HepG2 (cell line): ENCODE measurements around the gene CLASP1. TPM values are rescaled to one million over a fixed set of nuclear protein-coding genes. Genes with fewer than 3 reads are reported as not detected.

Experiments used
- FIP1L1 ChIP-seq: fragments of 200-400 bp; formaldehyde crosslinking; IDR thresholded peaks from 2 replicates; pipeline ENCODE4 v1.6.1; 2018; ENCODE audit warnings: low read depth, mild to moderate bottlenecking, low read length, moderate library complexity, borderline replicate concordance; ENCODE audit not compliant: insufficient read depth
- FOXA1 ChIP-seq, 2 experiments: fragments of 450-650 bp in 1 of 2; sonication (generic) in 1 of 2; formaldehyde crosslinking in 1 of 2; IDR thresholded peaks; 2 replicates each; pipeline versions ENCODE4 v1.4.0 to v1.6.1; 2016 to 2020; ENCODE audit warnings: missing genetic modification reagents in 1 of 2
- NR2C2 ChIP-seq: sonication (generic); formaldehyde crosslinking; IDR thresholded peaks from 2 replicates; pipeline ENCODE4 v1.4.0; 2020; ENCODE audit warnings: missing genetic modification reagents, mild to moderate bottlenecking, moderate library complexity, borderline replicate concordance
- NR2F6 ChIP-seq, 2 experiments: IDR thresholded peaks; 2 replicates each; pipeline ENCODE4 v1.6.1; 2016; ENCODE audit warnings: antibody characterized with exemption in 1 of 2, mild to moderate bottlenecking in 1 of 2
- SCMH1 ChIP-seq: sonication (generic); formaldehyde crosslinking; IDR thresholded peaks from 2 replicates; pipeline ENCODE4 v1.9.0; 2021; ENCODE audit warnings: missing genetic modification reagents, mild to moderate bottlenecking, borderline replicate concordance
- TCF7L2 ChIP-seq: IDR thresholded peaks from 2 replicates; pipeline ENCODE4 v1.6.1; 2011; ENCODE audit warnings: mild to moderate bottlenecking, low read depth, low read length, moderate library complexity
- ZBTB8A ChIP-seq: sonication (generic); formaldehyde crosslinking; IDR thresholded peaks from 2 replicates; pipeline ENCODE4 v1.4.0; 2020; ENCODE audit warnings: mild to moderate bottlenecking, low read depth, missing genetic modification reagents, borderline replicate concordance
- ZNF143 ChIP-seq: sonication (generic); formaldehyde crosslinking; IDR thresholded peaks from 2 replicates; pipeline ENCODE4 v1.4.0; 2020; ENCODE audit warnings: missing genetic modification reagents
- ZNF205 ChIP-seq: IDR thresholded peaks from 2 replicates; pipeline ENCODE4 v1.6.1; 2018; ENCODE audit warnings: missing biosample characterization, missing genetic modification reagents
- ZNF333 ChIP-seq: sonication (generic); formaldehyde crosslinking; IDR thresholded peaks from 2 replicates; pipeline ENCODE4 v1.4.0; 2020; ENCODE audit warnings: mild to moderate bottlenecking, missing genetic modification reagents, borderline replicate concordance
- ZNF33A ChIP-seq: sonication (generic); formaldehyde crosslinking; IDR thresholded peaks from 2 replicates; pipeline ENCODE4 v1.5.1; 2020; ENCODE audit warnings: missing genetic modification reagents, mild to moderate bottlenecking, moderate library complexity, borderline replicate concordance
- ZNF747 ChIP-seq: sonication (generic); formaldehyde crosslinking; IDR thresholded peaks from 2 replicates; pipeline ENCODE4 v1.8.1; 2023; ENCODE audit warnings: missing genetic modification reagents, mild to moderate bottlenecking, borderline replicate concordance
- ZNF749 ChIP-seq: sonication (generic); formaldehyde crosslinking; IDR thresholded peaks from 2 replicates; pipeline ENCODE4 v1.8.0; 2022; ENCODE audit warnings: mild to moderate bottlenecking, missing genetic modification reagents, moderate library complexity, borderline replicate concordance
- polyA plus RNA-seq, 8 experiments: library from polyadenylated mRNA; depleted of rRNA in 3 of 8; stranded (reverse) in 7 of 8; unstranded in 1 of 8; fragments of >200 nt; fragmentation: Illumina TruSeq in 4 of 8; extraction: Trizol in 4 of 8; gene quantifications; 2 replicates each; pipeline versions ENCODE4 v1.2.1 to v1.2.3, GENCODE V29; 2011 to 2016; ENCODE audit warnings: low read depth in 4 of 8, missing spikeins in 1 of 8, mixed read lengths in 1 of 8; ENCODE audit not compliant: insufficient read depth in 1 of 8
- total RNA-seq, 5 experiments: library from RNA; depleted of rRNA; stranded (reverse); fragments of >200 nt; fragmentation: Illumina TruSeq; extraction: Trizol; gene quantifications; 2 replicates each; pipeline ENCODE4 v1.2.3, GENCODE V29; 2016; ENCODE audit warnings: low read depth in 1 of 5
- TF ChIP-seq, protein P1 (sequence below): sonication (generic); formaldehyde crosslinking; IDR thresholded peaks from 2 replicates; pipeline ENCODE4 v1.5.0; 2020; ENCODE audit warnings: mild to moderate bottlenecking, missing genetic modification reagents, borderline replicate concordance
- TF ChIP-seq, protein P2 (sequence below): sonication (generic); formaldehyde crosslinking; IDR thresholded peaks from 2 replicates; pipeline ENCODE4 v1.4.0; 2020; ENCODE audit warnings: missing genetic modification reagents, mild to moderate bottlenecking, borderline replicate concordance

Gene CLASP1
- total and polyA plus RNA-seq, 2 of the 13 experiments (the other 11 are each of a cell fraction or from before 2014, with no cell fraction given) = 11.7 to 47.9 TPM

GRCh38 chr2:121649149-121649595 is at the start of gene CLASP1 (continued):
- TF ChIP-seq, protein P1, sequence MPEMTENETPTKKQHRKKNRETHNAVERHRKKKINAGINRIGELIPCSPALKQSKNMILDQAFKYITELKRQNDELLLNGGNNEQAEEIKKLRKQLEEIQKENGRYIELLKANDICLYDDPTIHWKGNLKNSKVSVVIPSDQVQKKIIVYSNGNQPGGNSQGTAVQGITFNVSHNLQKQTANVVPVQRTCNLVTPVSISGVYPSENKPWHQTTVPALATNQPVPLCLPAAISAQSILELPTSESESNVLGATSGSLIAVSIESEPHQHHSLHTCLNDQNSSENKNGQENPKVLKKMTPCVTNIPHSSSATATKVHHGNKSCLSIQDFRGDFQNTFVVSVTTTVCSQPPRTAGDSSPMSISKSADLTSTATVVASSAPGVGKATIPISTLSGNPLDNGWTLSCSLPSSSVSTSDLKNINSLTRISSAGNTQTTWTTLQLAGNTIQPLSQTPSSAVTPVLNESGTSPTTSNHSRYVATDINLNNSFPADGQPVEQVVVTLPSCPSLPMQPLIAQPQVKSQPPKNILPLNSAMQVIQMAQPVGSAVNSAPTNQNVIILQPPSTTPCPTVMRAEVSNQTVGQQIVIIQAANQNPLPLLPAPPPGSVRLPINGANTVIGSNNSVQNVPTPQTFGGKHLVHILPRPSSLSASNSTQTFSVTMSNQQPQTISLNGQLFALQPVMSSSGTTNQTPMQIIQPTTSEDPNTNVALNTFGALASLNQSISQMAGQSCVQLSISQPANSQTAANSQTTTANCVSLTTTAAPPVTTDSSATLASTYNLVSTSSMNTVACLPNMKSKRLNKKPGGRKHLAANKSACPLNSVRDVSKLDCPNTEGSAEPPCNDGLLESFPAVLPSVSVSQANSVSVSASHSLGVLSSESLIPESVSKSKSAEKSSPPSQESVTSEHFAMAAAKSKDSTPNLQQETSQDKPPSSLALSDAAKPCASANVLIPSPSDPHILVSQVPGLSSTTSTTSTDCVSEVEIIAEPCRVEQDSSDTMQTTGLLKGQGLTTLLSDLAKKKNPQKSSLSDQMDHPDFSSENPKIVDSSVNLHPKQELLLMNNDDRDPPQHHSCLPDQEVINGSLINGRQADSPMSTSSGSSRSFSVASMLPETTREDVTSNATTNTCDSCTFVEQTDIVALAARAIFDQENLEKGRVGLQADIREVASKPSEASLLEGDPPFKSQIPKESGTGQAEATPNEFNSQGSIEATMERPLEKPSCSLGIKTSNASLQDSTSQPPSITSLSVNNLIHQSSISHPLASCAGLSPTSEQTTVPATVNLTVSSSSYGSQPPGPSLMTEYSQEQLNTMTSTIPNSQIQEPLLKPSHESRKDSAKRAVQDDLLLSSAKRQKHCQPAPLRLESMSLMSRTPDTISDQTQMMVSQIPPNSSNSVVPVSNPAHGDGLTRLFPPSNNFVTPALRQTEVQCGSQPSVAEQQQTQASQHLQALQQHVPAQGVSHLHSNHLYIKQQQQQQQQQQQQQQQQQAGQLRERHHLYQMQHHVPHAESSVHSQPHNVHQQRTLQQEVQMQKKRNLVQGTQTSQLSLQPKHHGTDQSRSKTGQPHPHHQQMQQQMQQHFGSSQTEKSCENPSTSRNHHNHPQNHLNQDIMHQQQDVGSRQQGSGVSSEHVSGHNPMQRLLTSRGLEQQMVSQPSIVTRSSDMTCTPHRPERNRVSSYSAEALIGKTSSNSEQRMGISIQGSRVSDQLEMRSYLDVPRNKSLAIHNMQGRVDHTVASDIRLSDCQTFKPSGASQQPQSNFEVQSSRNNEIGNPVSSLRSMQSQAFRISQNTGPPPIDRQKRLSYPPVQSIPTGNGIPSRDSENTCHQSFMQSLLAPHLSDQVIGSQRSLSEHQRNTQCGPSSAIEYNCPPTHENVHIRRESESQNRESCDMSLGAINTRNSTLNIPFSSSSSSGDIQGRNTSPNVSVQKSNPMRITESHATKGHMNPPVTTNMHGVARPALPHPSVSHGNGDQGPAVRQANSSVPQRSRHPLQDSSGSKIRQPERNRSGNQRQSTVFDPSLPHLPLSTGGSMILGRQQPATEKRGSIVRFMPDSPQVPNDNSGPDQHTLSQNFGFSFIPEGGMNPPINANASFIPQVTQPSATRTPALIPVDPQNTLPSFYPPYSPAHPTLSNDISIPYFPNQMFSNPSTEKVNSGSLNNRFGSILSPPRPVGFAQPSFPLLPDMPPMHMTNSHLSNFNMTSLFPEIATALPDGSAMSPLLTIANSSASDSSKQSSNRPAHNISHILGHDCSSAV (CRISPR knock-in tag) = peak; percentile 13; the same call in 1 of the 2 replicates
- TF ChIP-seq NR2F6 (IDR thresholded peaks at IDR 0.05) (no peak), NR2F6 (CRISPR knock-in tag; IDR thresholded peaks at IDR 0.05) (no peak), TCF7L2 (no peak), ZNF205 (no peak), ZBTB8A (CRISPR knock-in tag) (peak; percentile 11; the same call in 1 of the 2 replicates), SCMH1 (CRISPR knock-in tag) (no peak), FOXA1 (IDR thresholded peaks at IDR 0.05) (no peak), FOXA1 (CRISPR knock-in tag; IDR thresholded peaks at IDR 0.05) (peak; percentile 15; the same call in 1 of the 2 replicates), ZNF143 (CRISPR knock-in tag) (no peak; the same call in 1 of the 2 replicates), ZNF33A (CRISPR knock-in tag) (peak; percentile 71; the same call in 1 of the 2 replicates), ZNF747 (CRISPR knock-in tag) (no peak; the same call in 1 of the 2 replicates), ZNF749 (peak; percentile 76; the same call in 1 of the 2 replicates), FIP1L1 (peak; percentile 79; the same call in 1 of the 2 replicates), NR2C2 (no peak), ZNF333 (CRISPR knock-in tag) (peak; percentile 38; the same call in 1 of the 2 replicates)
- TF ChIP-seq, protein P2, sequence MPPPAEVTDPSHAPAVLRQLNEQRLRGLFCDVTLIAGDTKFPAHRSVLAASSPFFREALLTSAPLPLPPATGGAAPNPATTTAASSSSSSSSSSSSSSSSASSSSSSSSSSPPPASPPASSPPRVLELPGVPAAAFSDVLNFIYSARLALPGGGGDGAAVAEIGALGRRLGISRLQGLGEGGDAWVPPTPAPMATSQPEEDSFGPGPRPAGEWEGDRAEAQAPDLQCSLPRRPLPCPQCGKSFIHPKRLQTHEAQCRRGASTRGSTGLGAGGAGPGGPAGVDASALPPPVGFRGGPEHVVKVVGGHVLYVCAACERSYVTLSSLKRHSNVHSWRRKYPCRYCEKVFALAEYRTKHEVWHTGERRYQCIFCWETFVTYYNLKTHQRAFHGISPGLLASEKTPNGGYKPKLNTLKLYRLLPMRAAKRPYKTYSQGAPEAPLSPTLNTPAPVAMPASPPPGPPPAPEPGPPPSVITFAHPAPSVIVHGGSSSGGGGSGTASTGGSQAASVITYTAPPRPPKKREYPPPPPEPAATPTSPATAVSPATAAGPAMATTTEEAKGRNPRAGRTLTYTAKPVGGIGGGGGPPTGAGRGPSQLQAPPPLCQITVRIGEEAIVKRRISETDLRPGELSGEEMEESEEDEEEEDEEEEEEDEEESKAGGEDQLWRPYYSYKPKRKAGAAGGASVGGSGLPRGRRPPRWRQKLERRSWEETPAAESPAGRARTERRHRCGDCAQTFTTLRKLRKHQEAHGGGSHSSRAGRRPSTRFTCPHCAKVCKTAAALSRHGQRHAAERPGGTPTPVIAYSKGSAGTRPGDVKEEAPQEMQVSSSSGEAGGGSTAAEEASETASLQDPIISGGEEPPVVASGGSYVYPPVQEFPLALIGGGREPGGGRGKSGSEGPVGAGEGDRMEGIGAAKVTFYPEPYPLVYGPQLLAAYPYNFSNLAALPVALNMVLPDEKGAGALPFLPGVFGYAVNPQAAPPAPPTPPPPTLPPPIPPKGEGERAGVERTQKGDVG (CRISPR knock-in tag) = 0 out of 2 replicates have a peak, but pooled peaks have one; percentile 18
